Dendritic cell treated with granulocyte-macrophage colony-stimulating factor and Interleukin-4, amounts not matched to agents 40 ng/mL and 50 ng/mL, for 4 days (primary cell): Measurements from ENCODE around the gene NOL8.

Experiments used
- H3K27ac Mint-ChIP-seq: one replicate; pipeline ENCODE4 v1.8.0; 2022; ENCODE audit warnings: mild to moderate bottlenecking, mixed read lengths
- H3K27me3 Mint-ChIP-seq: one replicate; pipeline ENCODE4 v1.8.0; 2022; ENCODE audit warnings: mild to moderate bottlenecking, mixed read lengths
- H3K36me3 Mint-ChIP-seq: one replicate; pipeline ENCODE4 v1.8.0; 2022; ENCODE audit warnings: low read depth, mixed read lengths
- H3K4me1 Mint-ChIP-seq: one replicate; pipeline ENCODE4 v1.8.0; 2022; ENCODE audit warnings: low read depth, mixed read lengths
- H3K4me3 Mint-ChIP-seq: one replicate; pipeline ENCODE4 v1.8.0; 2022; ENCODE audit warnings: mild to moderate bottlenecking, moderate library complexity, mixed read lengths
- H3K9me3 Mint-ChIP-seq: one replicate; pipeline ENCODE4 v1.8.0; 2022; ENCODE audit warnings: mixed read lengths
- intact Hi-C: fragments of 100-400 bp; cut with micrococcal nuclease; formaldehyde crosslinking; loops from one replicate; pipeline ENCODE4 v1.15.0; 2022

The NOL8 gene

DNA sequence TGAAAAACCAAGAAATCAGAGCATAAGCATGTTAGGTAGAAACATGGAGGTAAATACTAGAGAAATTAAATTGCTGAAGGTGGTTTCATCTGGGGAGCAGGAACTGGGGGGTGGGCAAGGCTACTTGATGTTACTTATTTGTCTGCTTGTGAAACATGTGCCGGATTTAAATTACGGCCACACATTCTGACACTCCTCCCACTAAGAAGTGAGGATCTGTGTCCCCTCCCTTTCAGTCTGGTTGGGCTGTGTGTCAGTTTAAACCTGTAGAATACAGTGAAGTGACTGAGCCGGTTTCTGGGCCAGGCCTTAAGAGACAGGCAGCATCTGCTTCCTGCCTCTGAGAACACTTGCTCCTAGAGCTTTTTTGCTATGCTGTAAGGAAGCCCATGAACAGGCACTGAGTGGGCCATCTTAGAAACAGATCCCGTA, 29.3 kb downstream of the NOL8 start:
- Mint-ChIP-seq H3K9me3 (no peaks in the 10 kb centered on the region), H3K4me1 (peaks cover 30% of the 10 kb centered on the region), H3K4me3 (no peak overlapping the region), H3K27ac (no peak overlapping the region), H3K36me3 (peaks cover 42% of the 10 kb centered on the region), H3K27me3 (no peaks in the 10 kb centered on the region)
- intact Hi-C loops: loop anchor here (10.0 kb wide), 1 partner anchor 161 kb away; no protein-coding TSS in a partner anchor

DNA sequence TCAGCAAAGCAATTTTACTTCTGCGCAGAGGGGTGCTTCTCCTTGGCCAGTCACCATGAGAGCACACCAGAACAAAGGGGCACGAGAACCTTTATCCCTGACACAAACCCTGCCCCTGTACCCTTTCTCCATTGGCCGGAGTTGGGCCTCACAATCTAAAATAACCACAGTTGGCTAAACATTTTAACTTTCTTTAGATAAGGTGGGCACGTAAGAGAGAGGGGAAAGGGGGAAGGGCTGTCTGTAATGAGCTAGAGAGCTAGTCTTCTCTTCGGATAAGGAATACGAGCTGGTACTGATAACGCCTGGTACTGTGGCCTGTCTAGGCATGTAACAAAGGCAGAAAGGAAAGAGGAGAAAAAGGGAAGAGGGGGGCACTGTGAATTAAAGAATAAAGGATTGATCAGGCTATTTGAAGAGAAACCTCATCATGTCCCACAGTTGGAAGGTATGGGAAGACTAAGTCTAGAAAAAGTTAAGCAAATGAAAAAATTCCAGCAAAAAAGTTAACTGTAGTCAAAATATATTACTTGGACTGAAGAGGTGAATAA, 29.8 kb downstream of the NOL8 start:
- peaks cover 30% of the 10 kb centered on the region for H3K4me1 Mint-ChIP-seq
- H3K4me3 Mint-ChIP-seq: no peak overlapping the region
- intact Hi-C loops: loop anchor here (10.0 kb wide), 1 partner anchor 161 kb away; no protein-coding TSS in a partner anchor
- no peak overlapping the region for H3K27ac Mint-ChIP-seq
- no peaks in the 10 kb centered on the region for H3K9me3 Mint-ChIP-seq
- H3K27me3 Mint-ChIP-seq: no peaks in the 10 kb centered on the region
- H3K36me3 Mint-ChIP-seq: peaks cover 36% of the 10 kb centered on the region

- Mint-ChIP-seq H3K4me3 (peak overlapping the region; percentile 87), H3K4me1 (peaks cover 29% of the 10 kb centered on the region), H3K27me3 (no peaks in the 10 kb centered on the region), H3K27ac (peak overlapping the region; percentile 83), H3K9me3 (no peaks in the 10 kb centered on the region), H3K36me3 (peaks cover 33% of the 10 kb centered on the region)
- intact Hi-C loops: loop anchor here (10.0 kb wide), 1 partner anchor 159 kb away; no protein-coding TSS in a partner anchor
These were observed 30.9 kb downstream of the NOL8 start for GRCh38 chr9:92294297-92294676.

DNA sequence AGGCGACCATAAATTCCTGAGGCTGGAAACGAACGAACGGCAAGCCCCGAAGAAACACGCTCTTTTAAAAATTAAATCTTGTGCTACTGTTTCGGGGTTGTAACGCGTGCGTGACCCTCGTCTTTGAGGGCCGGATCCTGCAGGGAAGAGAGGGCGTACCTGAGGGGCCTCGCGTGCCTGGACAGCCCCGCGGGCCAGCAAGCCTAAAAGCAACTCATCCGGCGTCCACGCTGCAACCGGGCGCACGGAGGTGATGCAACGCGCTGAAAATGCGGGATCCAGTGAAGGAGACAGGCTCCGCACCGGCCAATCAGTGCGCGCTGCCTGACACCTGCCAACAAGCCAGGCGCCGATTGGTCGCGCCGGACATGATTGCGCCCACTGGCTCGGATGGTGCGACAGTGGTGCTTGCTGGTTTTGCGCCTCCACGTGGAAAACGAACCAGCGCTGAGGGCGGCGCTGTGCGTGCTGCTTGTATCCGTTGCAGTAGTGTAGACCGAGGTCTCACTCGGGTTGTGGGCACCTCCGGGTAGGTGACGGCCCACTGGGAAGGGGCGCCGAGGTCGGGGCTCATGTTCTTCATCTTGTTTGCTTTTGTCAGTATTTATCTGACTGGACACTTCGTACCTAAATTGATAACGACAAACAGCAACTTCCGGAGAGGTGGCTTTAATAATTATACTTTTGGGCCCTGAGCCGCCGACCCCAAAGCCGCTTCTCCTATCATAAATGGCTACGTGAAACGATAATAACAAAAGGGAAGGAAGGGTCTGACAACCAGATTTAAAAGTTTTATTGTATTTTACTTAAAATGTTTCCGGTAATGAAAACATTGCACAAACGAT, 31.5 kb downstream of the NOL8 start, which contains the start of gene IARS1:
Gene IARS1 (minus strand): TSS at position 246 of the 845 bp plus-strand sequence. CDS start 4,278 bp downstream, outside the sequence.
- Mint-ChIP-seq H3K27me3 (no peaks in the 10 kb centered on the region), H3K4me1 (peaks cover 24% of the 10 kb centered on the region), H3K36me3 (peaks cover 31% of the 10 kb centered on the region), H3K4me3 (peak within 1 kb of the TSS; percentile 87), H3K27ac (peak within 1 kb of the TSS; percentile 83), H3K9me3 (no peaks in the 10 kb centered on the region)
- intact Hi-C loops: loop anchor here (1.0 to 10.0 kb wide), 2 partner anchors 32 to 159 kb away; partner anchors contain the start of genes CENPP and NOL8

DNA sequence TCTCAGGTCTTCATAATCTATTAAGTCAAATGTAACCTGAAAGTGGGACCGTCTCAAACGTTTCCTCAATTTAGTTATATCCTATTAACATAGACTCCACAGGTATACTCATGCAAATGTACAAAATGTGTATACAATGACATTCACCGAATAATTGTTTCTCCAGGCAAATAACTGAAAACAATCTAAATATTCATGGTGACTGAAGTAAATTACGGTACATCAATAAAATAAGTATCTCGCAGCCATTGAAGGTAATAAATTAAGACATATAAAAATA, 32.1 kb downstream of the NOL8 start:
- intact Hi-C loops: loop anchor here (1.0 to 10.0 kb wide), 2 partner anchors 32 to 158 kb away; partner anchors contain the start of genes CENPP and NOL8
- Mint-ChIP-seq H3K36me3 (peaks cover 31% of the 10 kb centered on the region), H3K4me1 (peaks cover 24% of the 10 kb centered on the region), H3K9me3 (no peaks in the 10 kb centered on the region), H3K4me3 (peak overlapping the region; percentile 66), H3K27ac (peak overlapping the region; percentile 83), H3K27me3 (no peaks in the 10 kb centered on the region)

- Mint-ChIP-seq H3K36me3 (peaks cover 31% of the 10 kb centered on the region), H3K4me3 (peak overlapping the region; percentile 66), H3K4me1 (peaks cover 24% of the 10 kb centered on the region), H3K27me3 (no peaks in the 10 kb centered on the region), H3K27ac (peak overlapping the region; percentile 83), H3K9me3 (no peaks in the 10 kb centered on the region)
- intact Hi-C loops: loop anchor here (1.0 to 10.0 kb wide), 2 partner anchors 33 to 158 kb away; partner anchors contain the start of genes CENPP and NOL8
These were observed 32.6 kb downstream of the NOL8 start for GRCh38 chr9:92292338-92293074.

DNA sequence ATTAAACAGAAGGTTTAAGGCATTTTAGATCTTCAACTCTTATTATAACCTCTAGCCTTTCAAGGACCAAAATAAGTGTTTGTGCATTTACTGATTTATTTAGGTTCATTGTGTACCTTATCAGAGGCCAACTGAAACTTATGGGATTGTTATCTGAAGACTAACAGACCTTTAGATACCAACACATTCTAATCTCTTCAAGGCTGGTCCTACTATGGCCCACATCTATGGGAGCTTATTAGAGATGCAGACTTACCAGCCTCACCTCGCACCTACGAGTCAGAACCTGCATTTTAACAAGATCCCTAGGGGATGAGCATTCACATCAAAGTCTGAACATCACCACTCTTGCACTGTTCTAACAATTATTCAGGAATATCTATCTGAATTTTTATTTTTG, 33.6 kb downstream of the NOL8 start:
- peaks cover 29% of the 10 kb centered on the region for H3K36me3 Mint-ChIP-seq
- no peak overlapping the region for H3K27ac Mint-ChIP-seq
- intact Hi-C loops: loop anchor here (10.0 kb wide), 1 partner anchor 157 kb away; no protein-coding TSS in a partner anchor

GRCh38 chr9:92290785-92291429, 34.2 kb downstream of the NOL8 start:
- intact Hi-C loops: loop anchor here (10.0 kb wide), 1 partner anchor 156 kb away; no protein-coding TSS in a partner anchor
- H3K4me1 Mint-ChIP-seq: peaks cover 24% of the 10 kb centered on the region
- peaks cover 32% of the 10 kb centered on the region for H3K36me3 Mint-ChIP-seq
- no peak overlapping the region for H3K4me3 Mint-ChIP-seq
- no peak overlapping the region for H3K27ac Mint-ChIP-seq
- no peaks in the 10 kb centered on the region for H3K27me3 Mint-ChIP-seq
- H3K9me3 Mint-ChIP-seq: no peaks in the 10 kb centered on the region

More for the DNA sequence above, 33.6 kb downstream of the NOL8 start:
- no peaks in the 10 kb centered on the region for H3K27me3 Mint-ChIP-seq
- H3K4me3 Mint-ChIP-seq: no peak overlapping the region
- H3K4me1 Mint-ChIP-seq: peaks cover 24% of the 10 kb centered on the region
- H3K9me3 Mint-ChIP-seq: no peaks in the 10 kb centered on the region

- H3K4me1 Mint-ChIP-seq: peaks cover 19% of the 10 kb centered on the region
- H3K4me3 Mint-ChIP-seq: no peak overlapping the region
- H3K9me3 Mint-ChIP-seq: no peaks in the 10 kb centered on the region
- H3K27ac Mint-ChIP-seq: no peak overlapping the region
- H3K27me3 Mint-ChIP-seq: no peaks in the 10 kb centered on the region
- H3K36me3 Mint-ChIP-seq: peaks cover 42% of the 10 kb centered on the region
- intact Hi-C loops: loop anchor here (10.0 kb wide), 1 partner anchor 155 kb away; no protein-coding TSS in a partner anchor
These were observed 35.3 kb downstream of the NOL8 start for GRCh38 chr9:92289708-92290390.

GRCh38 chr9:92279302-92279701, 45.8 kb downstream of the NOL8 start:
- no peak overlapping the region for H3K4me3 Mint-ChIP-seq
- H3K27me3 Mint-ChIP-seq: no peaks in the 10 kb centered on the region
- intact Hi-C loops: loop anchor here (5.0 kb wide), 1 partner anchor 33 kb away; no protein-coding TSS in a partner anchor
- H3K36me3 Mint-ChIP-seq: peaks cover 95% of the 10 kb centered on the region
- H3K27ac Mint-ChIP-seq: no peak overlapping the region
- peaks cover 7% of the 10 kb centered on the region for H3K4me1 Mint-ChIP-seq
- H3K9me3 Mint-ChIP-seq: no peaks in the 10 kb centered on the region

DNA sequence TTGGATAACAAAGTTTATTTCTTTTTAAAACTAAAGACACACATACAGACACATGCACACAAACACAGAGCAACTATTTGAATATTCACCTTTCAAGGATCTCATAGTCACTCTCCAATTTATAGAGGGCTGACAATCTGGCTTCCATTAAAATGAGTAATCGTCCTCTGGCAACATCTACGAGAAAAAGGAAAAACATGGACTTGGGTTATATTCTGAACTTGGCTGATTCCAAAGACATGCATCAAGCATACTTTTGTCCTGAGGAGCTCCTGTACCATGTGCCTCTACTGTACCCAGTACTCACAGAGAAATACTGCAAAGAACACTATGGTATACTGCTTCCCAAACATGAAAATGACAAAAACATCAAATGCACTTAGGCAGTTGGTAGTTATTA, 47.0 kb downstream of the NOL8 start:
- H3K4me1 Mint-ChIP-seq: peaks cover 7% of the 10 kb centered on the region
- peaks cover 98% of the 10 kb centered on the region for H3K36me3 Mint-ChIP-seq
- intact Hi-C loops: loop anchor here (5.0 kb wide), 1 partner anchor 34 kb away; no protein-coding TSS in a partner anchor
- H3K4me3 Mint-ChIP-seq: no peak overlapping the region
- no peak overlapping the region for H3K27ac Mint-ChIP-seq
- no peaks in the 10 kb centered on the region for H3K9me3 Mint-ChIP-seq
- no peaks in the 10 kb centered on the region for H3K27me3 Mint-ChIP-seq

DNA sequence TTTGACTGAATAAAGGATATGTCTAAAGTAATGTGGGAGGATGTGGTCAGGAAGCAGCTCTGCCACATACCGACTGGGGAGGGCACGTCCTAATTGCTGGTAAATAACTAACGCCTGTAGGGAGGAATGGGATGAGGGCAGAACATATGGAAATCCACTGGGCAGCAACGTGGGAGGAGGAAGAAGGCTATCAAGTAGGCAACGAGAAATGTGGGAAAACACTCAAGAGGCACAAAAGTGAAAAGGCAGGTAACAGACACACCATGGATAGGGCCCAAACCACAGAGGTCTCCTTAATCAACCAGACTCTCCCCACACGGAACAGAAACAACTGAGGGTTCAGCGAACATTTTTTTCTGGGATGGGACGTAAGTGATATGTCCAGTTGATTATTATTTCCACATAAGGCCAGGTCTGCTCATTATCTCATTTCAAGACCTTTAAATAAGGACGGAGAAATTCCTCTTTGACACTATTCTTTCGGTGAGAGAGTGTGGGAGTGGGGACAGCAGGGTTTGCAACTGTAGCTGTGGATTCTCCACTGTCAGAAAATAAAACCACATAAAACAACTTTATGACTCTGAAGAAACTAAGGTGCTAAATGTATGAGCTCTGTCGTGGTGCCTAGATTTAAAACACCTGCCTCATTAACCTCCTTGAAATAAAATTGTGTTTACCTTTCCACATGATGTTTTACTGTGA, 48.7 kb downstream of the NOL8 start:
- Mint-ChIP-seq H3K9me3 (no peaks in the 10 kb centered on the region), H3K27ac (no peak overlapping the region), H3K36me3 (peaks cover 98% of the 10 kb centered on the region), H3K27me3 (no peaks in the 10 kb centered on the region), H3K4me3 (no peak overlapping the region), H3K4me1 (peaks cover 7% of the 10 kb centered on the region)
- intact Hi-C loops: loop anchor here (5.0 kb wide), 1 partner anchor 36 kb away; no protein-coding TSS in a partner anchor
